ENCODE measurements around the gene TNFRSF14. TPM values are rescaled to one million over a fixed set of nuclear protein-coding genes. Genes with fewer than 3 reads are reported as not detected.

Gene TNFRSF14
- total RNA-seq, 2 experiments from 2014 or later: 131 to 134 TPM

- Mint-ChIP-seq H3K4me1 (peaks cover 3% of the 10 kb centered on the region), H3K36me3 (peaks cover 2% of the 10 kb centered on the region), H3K27ac (no peak overlapping the region), H3K27me3 (no peaks in the 10 kb centered on the region), H3K4me3 (no peak overlapping the region), H3K9me3 (no peaks in the 10 kb centered on the region)
- POLR2A ChIA-PET: interaction anchor here (1.0 kb wide), 1 partner anchor 47 kb away, joined by 3 read pairs; no protein-coding TSS in a partner anchor
- ATAC-seq (ENCODE audit: low read depth) (no peak), DNase-seq (no peak)
These were observed 38.5 kb downstream of the TNFRSF14 start for GRCh38 chr1:2594641-2595131.

- no peaks in the 10 kb centered on the region for H3K27me3 Mint-ChIP-seq
- H3K4me3 Mint-ChIP-seq: no peak overlapping the region
- H3K27ac Mint-ChIP-seq: no peak overlapping the region
- no peak for DNase-seq
- no peaks in the 10 kb centered on the region for H3K9me3 Mint-ChIP-seq
- no peak for ATAC-seq (ENCODE audit: low read depth)
- no peaks in the 10 kb centered on the region for H3K36me3 Mint-ChIP-seq
- POLR2A ChIA-PET: interaction anchor here (1.0 kb wide), 1 partner anchor 47 kb away, joined by 3 read pairs; no protein-coding TSS in a partner anchor
- H3K4me1 Mint-ChIP-seq: peaks cover 3% of the 10 kb centered on the region
These were observed 39.2 kb downstream of the TNFRSF14 start for GRCh38 chr1:2595261-2595811.

DNA sequence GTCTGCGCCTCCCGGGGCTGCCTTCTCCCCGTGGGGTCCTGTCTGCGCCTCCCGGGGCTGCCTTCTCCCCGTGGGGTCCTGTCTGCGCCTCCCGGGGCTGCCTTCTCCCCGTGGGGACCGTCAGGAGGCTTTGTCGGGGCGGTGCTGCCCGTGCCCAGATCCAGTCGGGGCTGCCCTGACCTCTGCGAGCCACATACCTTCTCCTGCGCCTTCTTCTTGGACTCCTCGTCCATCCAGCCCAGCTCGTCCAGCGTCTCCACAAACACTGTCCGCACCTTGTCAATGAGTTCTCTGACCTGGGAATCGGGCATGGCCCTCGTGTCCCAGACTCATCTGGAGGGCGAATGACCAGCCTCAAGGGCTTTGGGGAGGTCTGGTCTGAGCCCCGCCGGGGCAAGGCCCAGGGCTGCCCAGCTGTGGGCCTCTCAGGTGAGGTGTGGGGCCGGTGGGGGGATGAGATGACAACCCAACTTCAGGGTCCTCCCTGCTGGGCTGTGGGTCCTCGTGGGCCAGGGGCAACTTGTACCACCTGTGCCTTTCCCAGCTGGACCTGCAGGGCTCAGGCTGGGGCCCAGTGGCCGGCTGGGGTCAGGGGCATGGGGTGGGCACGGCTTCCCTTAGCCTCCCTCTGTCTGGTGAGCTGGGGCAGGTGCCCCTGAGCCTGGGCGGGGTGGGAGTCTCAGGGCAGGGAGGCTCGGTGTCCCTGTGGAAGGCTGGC, 39.8 kb downstream of the TNFRSF14 start:
- POLR2A ChIA-PET: interaction anchor here (1.6 kb wide), 1 partner anchor 8 kb away, joined by 3 read pairs; no protein-coding TSS in a partner anchor
- Mint-ChIP-seq H3K4me1 (peaks cover 3% of the 10 kb centered on the region), H3K9me3 (no peaks in the 10 kb centered on the region), H3K27me3 (no peaks in the 10 kb centered on the region), H3K27ac (peak overlapping the region; percentile 51), H3K4me3 (no peak overlapping the region), H3K36me3 (no peaks in the 10 kb centered on the region)
- DNase-seq: no peak
- no peak for ATAC-seq (ENCODE audit: low read depth)

GRCh38 chr1:2596530-2597333, 40.6 kb downstream of the TNFRSF14 start:
- Mint-ChIP-seq H3K4me1 (peaks cover 3% of the 10 kb centered on the region), H3K27me3 (no peaks in the 10 kb centered on the region), H3K4me3 (no peak overlapping the region), H3K27ac (no peak overlapping the region), H3K36me3 (no peaks in the 10 kb centered on the region), H3K9me3 (no peaks in the 10 kb centered on the region)
- POLR2A ChIA-PET: interaction anchor here (1.6 kb wide), 1 partner anchor 9 kb away, joined by 3 read pairs; no protein-coding TSS in a partner anchor
- DNase-seq (no peak), ATAC-seq (ENCODE audit: low read depth) (no peak)

DNA sequence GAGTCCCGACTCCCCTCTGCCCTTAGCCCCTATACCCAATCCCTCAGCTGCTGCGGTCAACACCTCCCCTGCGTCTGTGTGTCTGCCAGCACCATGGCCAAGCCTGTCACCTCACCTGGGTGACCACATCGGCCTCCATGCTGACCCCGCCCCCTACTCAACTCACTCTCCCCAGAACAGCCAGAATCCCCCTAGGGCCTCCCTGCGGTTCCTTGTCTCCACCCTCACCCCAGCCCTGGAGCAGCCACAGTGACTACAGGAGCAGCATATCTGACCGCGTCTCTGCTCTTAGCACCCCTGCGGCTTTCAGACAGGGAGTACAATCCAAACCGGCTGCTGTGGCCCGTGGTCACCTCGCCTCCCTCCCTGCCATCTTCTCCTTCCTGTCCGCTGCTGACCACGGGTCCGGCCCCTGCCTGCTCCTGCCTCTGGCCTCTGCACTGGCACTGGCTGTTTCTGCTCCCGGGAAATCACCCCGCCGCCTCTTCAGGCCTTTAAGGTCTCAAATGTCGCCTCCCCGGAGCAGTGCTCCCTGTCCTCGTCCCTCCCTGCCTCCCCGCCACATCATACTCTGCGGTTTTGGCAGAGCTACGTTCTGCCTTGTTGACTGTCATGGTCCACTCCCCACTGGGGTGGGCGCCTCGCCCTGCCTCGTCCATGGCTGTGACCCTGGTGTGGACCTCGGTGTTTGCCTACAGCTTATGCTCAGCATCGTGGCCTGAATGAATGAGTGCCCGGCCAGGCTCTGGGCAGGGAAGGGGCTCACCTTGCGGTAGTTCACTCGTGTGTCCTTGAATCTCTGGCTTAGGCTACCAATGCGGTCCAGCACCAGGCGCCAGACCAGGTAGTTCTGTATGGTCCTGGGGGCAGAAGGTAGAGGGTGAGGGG, 41.5 kb downstream of the TNFRSF14 start:
- Mint-ChIP-seq H3K9me3 (no peaks in the 10 kb centered on the region), H3K4me3 (no peak overlapping the region), H3K27ac (no peak overlapping the region), H3K36me3 (no peaks in the 10 kb centered on the region), H3K4me1 (peaks cover 2% of the 10 kb centered on the region), H3K27me3 (peaks cover under 1% of the 10 kb centered on the region)
- DNase-seq: no peak
- no peak for ATAC-seq (ENCODE audit: low read depth)
- POLR2A ChIA-PET: interaction anchor here (1.4 kb wide), 1 partner anchor 11 kb away, joined by 4 read pairs; the partner anchor contains the start of gene PRXL2B

DNA sequence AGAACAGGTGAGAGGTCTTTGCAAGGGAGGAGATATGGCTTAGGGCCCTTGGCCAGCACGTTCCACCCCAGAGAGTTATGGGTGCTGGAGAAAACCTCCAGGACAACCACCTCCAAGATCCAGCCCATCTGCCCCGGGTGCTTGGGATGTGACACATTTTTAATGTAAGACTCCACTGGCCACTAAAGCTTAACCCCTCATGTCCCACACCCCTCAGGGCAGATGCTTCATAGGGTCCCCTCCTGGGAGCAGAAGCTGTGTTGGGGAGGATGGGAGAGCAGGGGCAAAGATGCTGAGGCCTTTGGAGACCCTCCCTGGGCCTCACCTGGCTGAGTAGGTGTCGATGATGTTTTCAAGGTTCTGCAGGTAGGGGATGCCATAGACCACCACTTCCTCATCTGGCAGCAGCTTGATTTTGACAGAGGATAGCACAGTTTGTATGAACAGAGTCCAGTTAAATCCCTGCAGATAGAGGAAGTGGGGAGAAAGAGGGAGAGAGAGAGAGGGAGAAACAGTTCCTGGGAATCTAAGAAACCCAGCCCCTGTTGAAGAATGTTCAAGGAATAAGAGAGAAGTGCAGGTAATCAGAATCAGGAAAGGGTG, 42.3 kb downstream of the TNFRSF14 start:
- POLR2A ChIA-PET: interaction anchor here (1.4 kb wide), 1 partner anchor 12 kb away, joined by 4 read pairs; the partner anchor contains the start of gene PRXL2B
- DNase-seq: no peak
- no peaks in the 10 kb centered on the region for H3K4me1 Mint-ChIP-seq
- no peaks in the 10 kb centered on the region for H3K9me3 Mint-ChIP-seq
- no peak overlapping the region for H3K4me3 Mint-ChIP-seq
- H3K27me3 Mint-ChIP-seq: peaks cover 3% of the 10 kb centered on the region
- no peak overlapping the region for H3K27ac Mint-ChIP-seq
- no peaks in the 10 kb centered on the region for H3K36me3 Mint-ChIP-seq
- ATAC-seq (ENCODE audit: low read depth): no peak

GRCh38 chr1:2601721-2602303, 45.6 kb downstream of the TNFRSF14 start:
- H3K36me3 Mint-ChIP-seq: no peaks in the 10 kb centered on the region
- H3K9me3 Mint-ChIP-seq: no peaks in the 10 kb centered on the region
- DNase-seq: no peak
- H3K4me1 Mint-ChIP-seq: no peaks in the 10 kb centered on the region
- H3K27ac Mint-ChIP-seq: no peak overlapping the region
- H3K27me3 Mint-ChIP-seq: peaks cover 3% of the 10 kb centered on the region
- ATAC-seq (ENCODE audit: low read depth): no peak
- H3K4me3 Mint-ChIP-seq: no peak overlapping the region
- POLR2A ChIA-PET: no interaction called here

DNA sequence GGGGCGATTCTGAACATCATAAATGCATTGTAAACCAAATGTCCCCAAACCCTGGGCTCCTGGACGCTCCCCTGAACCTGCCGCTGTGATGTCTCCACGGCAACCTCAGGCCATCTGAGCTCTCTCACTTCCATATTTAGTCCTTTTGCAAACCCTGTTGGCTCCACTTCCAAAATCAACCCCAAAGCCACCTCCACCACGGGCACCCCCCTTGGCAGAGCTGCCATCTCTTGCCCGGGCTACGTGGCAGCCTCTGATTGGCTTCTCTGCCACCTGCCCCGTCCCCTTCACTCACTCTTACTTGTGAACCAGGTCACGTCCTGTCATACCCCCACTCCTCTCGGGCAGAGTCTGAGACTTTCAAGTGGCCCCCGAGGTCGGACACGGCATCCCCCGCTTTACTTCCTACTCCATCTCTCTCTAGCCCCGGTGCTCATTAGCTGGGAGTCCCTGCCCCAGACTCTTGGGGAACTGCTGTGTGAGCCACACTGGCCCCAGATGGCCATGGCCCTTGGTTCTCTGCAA, 46.2 kb downstream of the TNFRSF14 start:
- POLR2A ChIA-PET: no interaction called here
- Mint-ChIP-seq H3K9me3 (no peaks in the 10 kb centered on the region), H3K4me1 (no peaks in the 10 kb centered on the region), H3K27me3 (peaks cover 3% of the 10 kb centered on the region), H3K27ac (no peak overlapping the region), H3K36me3 (no peaks in the 10 kb centered on the region), H3K4me3 (no peak overlapping the region)
- ATAC-seq (ENCODE audit: low read depth) (no peak), DNase-seq (no peak)

GRCh38 chr1:2602866-2603520, 46.8 kb downstream of the TNFRSF14 start:
- Mint-ChIP-seq H3K4me1 (no peaks in the 10 kb centered on the region), H3K4me3 (no peak overlapping the region), H3K9me3 (no peaks in the 10 kb centered on the region), H3K27me3 (peaks cover 3% of the 10 kb centered on the region), H3K36me3 (no peaks in the 10 kb centered on the region), H3K27ac (no peak overlapping the region)
- ATAC-seq (ENCODE audit: low read depth) (no peak), DNase-seq (no peak)
- POLR2A ChIA-PET: no interaction called here

DNA sequence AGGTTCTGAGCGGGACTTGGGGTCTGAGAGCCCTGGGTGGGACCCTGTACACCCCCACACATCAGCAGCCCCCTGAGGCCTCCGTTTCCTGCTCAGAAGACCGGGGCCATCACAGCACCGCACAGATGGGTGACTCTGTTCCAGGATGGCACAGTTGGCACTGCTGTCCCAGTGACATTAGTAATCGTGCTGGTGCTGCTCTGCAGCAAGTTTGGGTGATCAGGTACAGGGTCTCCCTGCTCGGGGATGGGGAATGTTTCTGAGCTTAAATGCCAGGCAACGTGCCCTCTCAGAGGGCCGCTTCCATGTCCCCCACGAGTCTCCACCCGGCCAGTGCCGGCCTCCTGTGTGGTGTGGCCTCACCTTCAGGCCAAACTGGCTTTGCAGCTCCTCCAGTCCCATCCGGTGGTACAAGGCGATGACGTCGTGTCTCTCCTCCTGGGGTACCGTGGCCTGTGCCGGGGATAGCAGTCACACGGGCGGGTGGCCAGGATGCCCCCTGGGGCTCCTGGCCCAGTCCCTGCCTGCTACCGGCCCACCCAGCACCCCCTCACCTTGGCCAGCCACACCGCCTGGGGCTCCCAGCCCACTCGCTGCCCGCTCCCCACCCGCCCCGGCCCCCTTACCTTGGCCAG, 47.5 kb downstream of the TNFRSF14 start:
- no peak for DNase-seq
- H3K27me3 Mint-ChIP-seq: peaks cover 3% of the 10 kb centered on the region
- no peaks in the 10 kb centered on the region for H3K36me3 Mint-ChIP-seq
- H3K27ac Mint-ChIP-seq: no peak overlapping the region
- POLR2A ChIA-PET: no interaction called here
- no peak overlapping the region for H3K4me3 Mint-ChIP-seq
- peaks cover 2% of the 10 kb centered on the region for H3K9me3 Mint-ChIP-seq
- ATAC-seq (ENCODE audit: low read depth): no peak
- H3K4me1 Mint-ChIP-seq: no peaks in the 10 kb centered on the region

GRCh38 chr1:2604156-2604843, 48.1 kb downstream of the TNFRSF14 start:
- ATAC-seq (ENCODE audit: low read depth): no peak
- Mint-ChIP-seq H3K4me3 (no peak overlapping the region), H3K36me3 (no peaks in the 10 kb centered on the region), H3K27ac (no peak overlapping the region), H3K4me1 (no peaks in the 10 kb centered on the region), H3K27me3 (peaks cover 3% of the 10 kb centered on the region), H3K9me3 (peaks cover 2% of the 10 kb centered on the region)
- DNase-seq: no peak
- POLR2A ChIA-PET: no interaction called here

Measured in activated naive CD8-positive, alpha-beta T cell treated with anti-CD3 and anti-CD28 coated beads, Interleukin-2, amount 10 ng/mL, durations not matched to agents 7 days and 5 days (primary cell).